LNCaP clone FGC (cell line): Measurements from ENCODE around the gene PTK6.

Experiments
- DNase-seq: peaks from one replicate; pipeline ENCODE4 v3.0.0-alpha.2; 2011; ENCODE audit warnings: low read depth
- H3K4me3 ChIP-seq: 2 replicates; pipeline ENCODE4 v1.5.1; 2011; ENCODE audit warnings: mild to moderate bottlenecking, low read depth, low read length, control low read depth
- TF ChIP-seq, protein P1 (sequence below): IDR thresholded peaks from 2 replicates; pipeline ENCODE4 v1.5.1; 2012; ENCODE audit warnings: mild to moderate bottlenecking; ENCODE audit not compliant: control insufficient read depth, insufficient read depth; ENCODE audit errors: extremely low read depth

PTK6 gene

GRCh38 chr20:63509088-63509564, 28.1 kb downstream of the PTK6 start:
- no peak overlapping the region for H3K4me3 ChIP-seq
- TF ChIP-seq, protein P1, sequence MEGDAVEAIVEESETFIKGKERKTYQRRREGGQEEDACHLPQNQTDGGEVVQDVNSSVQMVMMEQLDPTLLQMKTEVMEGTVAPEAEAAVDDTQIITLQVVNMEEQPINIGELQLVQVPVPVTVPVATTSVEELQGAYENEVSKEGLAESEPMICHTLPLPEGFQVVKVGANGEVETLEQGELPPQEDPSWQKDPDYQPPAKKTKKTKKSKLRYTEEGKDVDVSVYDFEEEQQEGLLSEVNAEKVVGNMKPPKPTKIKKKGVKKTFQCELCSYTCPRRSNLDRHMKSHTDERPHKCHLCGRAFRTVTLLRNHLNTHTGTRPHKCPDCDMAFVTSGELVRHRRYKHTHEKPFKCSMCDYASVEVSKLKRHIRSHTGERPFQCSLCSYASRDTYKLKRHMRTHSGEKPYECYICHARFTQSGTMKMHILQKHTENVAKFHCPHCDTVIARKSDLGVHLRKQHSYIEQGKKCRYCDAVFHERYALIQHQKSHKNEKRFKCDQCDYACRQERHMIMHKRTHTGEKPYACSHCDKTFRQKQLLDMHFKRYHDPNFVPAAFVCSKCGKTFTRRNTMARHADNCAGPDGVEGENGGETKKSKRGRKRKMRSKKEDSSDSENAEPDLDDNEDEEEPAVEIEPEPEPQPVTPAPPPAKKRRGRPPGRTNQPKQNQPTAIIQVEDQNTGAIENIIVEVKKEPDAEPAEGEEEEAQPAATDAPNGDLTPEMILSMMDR = no peak
- no peak for DNase-seq

GRCh38 chr20:63508072-63508768, 29.0 kb downstream of the PTK6 start:
- no peak overlapping the region for H3K4me3 ChIP-seq
- DNase-seq = no peak
- TF ChIP-seq, protein P1 = no peak

GRCh38 chr20:63507083-63507743, 30.0 kb downstream of the PTK6 start:
- TF ChIP-seq, protein P1 = no peak
- no peak for DNase-seq
- H3K4me3 ChIP-seq = no peak overlapping the region

DNA sequence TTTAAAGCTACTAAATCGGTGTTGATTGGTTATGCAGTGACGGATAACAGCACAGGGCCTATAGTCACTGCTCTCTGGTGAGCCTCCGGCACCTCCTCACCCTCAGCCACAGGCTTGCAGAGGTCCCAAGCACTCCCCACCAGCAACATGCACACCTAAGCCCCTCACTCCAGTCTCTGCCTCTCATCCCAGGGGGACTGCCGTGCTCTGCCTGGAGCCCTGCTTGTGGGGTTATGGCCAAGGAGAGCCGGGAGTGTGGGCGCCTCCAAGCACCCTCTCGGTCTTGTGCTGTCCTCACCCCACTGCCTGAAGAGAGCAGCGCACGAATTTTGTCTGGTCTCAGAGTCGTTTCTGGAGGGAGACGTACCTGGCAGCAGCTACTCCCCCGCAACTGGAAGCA, 31.5 kb downstream of the PTK6 start:
- DNase-seq = no peak
- TF ChIP-seq, protein P1 = no peak
- no peak overlapping the region for H3K4me3 ChIP-seq

- TF ChIP-seq, protein P1 = no peak
- no peak for DNase-seq
- H3K4me3 ChIP-seq = no peak overlapping the region
Observed at GRCh38 chr20:63505281-63505680, 31.9 kb downstream of the PTK6 start.

- H3K4me3 ChIP-seq = no peak overlapping the region
- DNase-seq = no peak
- TF ChIP-seq, protein P1 = no peak
Observed at GRCh38 chr20:63504642-63505041, 32.5 kb downstream of the PTK6 start.
